WERI-Rb-1 (cell line): ENCODE measurements around the gene CAMK1G.

Source experiments
- DNase-seq: peaks from one replicate; pipeline ENCODE4 v3.0.0-alpha.2; 2020
- H3K27ac ChIP-seq: fragments of 250-450 bp; sonication (Bioruptor Pico); 2 replicates; pipeline ENCODE4 v1.5.1; 2020; ENCODE audit warnings: mild to moderate bottlenecking, moderate library complexity
- H3K27me3 ChIP-seq: fragments of 250-450 bp; sonication (Bioruptor Pico); 2 replicates; pipeline ENCODE4 v1.5.1; 2021; ENCODE audit warnings: mild to moderate bottlenecking, low read depth, moderate library complexity; ENCODE audit not compliant: insufficient read depth, severe bottlenecking
- H3K36me3 ChIP-seq: fragments of 250-450 bp; sonication (Bioruptor Pico); 2 replicates; pipeline ENCODE4 v1.5.1; 2020; ENCODE audit warnings: mild to moderate bottlenecking, moderate library complexity
- H3K4me3 ChIP-seq: 2 replicates; pipeline ENCODE4 v1.5.1; 2011; ENCODE audit warnings: low read depth, mild to moderate bottlenecking, control low read depth, low read length
- H3K9me3 ChIP-seq: fragments of 250-450 bp; sonication (Bioruptor Pico); 2 replicates; pipeline ENCODE4 v1.5.1; 2021; ENCODE audit warnings: mild to moderate bottlenecking, moderate library complexity; ENCODE audit not compliant: severe bottlenecking
- CTCF ChIP-seq: IDR thresholded peaks from 2 replicates; pipeline ENCODE4 v1.5.1; 2011; ENCODE audit warnings: low read depth, mild to moderate bottlenecking, control low read depth, inconsistent platforms, low read length

Gene CAMK1G

GRCh38 chr1:209653915-209654351 is 70.4 kb downstream of the CAMK1G start:
- no peak overlapping the region for H3K27ac ChIP-seq
- no peak overlapping the region for H3K4me3 ChIP-seq
- H3K27me3 ChIP-seq, result peaks cover 78% of the 10 kb centered on the region
- DNase-seq, result no peak
- no peaks in the 10 kb centered on the region for H3K9me3 ChIP-seq
- no peaks in the 10 kb centered on the region for H3K36me3 ChIP-seq
- TF ChIP-seq CTCF, result no peak

- DNase-seq, result no peak
- H3K27ac ChIP-seq, result no peak overlapping the region
- no peak overlapping the region for H3K4me3 ChIP-seq
- peaks cover 73% of the 10 kb centered on the region for H3K27me3 ChIP-seq
- TF ChIP-seq CTCF, result no peak
- no peaks in the 10 kb centered on the region for H3K9me3 ChIP-seq
- no peaks in the 10 kb centered on the region for H3K36me3 ChIP-seq
These were observed 72.1 kb downstream of the CAMK1G start for GRCh38 chr1:209655411-209656231.

- DNase-seq, result no peak
- no peaks in the 10 kb centered on the region for H3K36me3 ChIP-seq
- no peak overlapping the region for H3K4me3 ChIP-seq
- no peaks in the 10 kb centered on the region for H3K9me3 ChIP-seq
- no peak overlapping the region for H3K27ac ChIP-seq
- peaks cover 71% of the 10 kb centered on the region for H3K27me3 ChIP-seq
- TF ChIP-seq CTCF, result no peak
These were observed 73.8 kb downstream of the CAMK1G start for GRCh38 chr1:209657140-209657879.

GRCh38 chr1:209657918-209658317 is 74.4 kb downstream of the CAMK1G start:
- Histone ChIP-seq H3K27me3 (peaks cover 69% of the 10 kb centered on the region), H3K4me3 (no peak overlapping the region), H3K36me3 (no peaks in the 10 kb centered on the region), H3K27ac (no peak overlapping the region), H3K9me3 (no peaks in the 10 kb centered on the region)
- DNase-seq, result no peak
- no peak for TF ChIP-seq CTCF

- no peaks in the 10 kb centered on the region for H3K9me3 ChIP-seq
- no peak overlapping the region for H3K4me3 ChIP-seq
- peaks cover 59% of the 10 kb centered on the region for H3K27me3 ChIP-seq
- no peak for DNase-seq
- no peak for TF ChIP-seq CTCF
- H3K36me3 ChIP-seq, result no peaks in the 10 kb centered on the region
- H3K27ac ChIP-seq, result no peak overlapping the region
These were observed 76.4 kb downstream of the CAMK1G start for GRCh38 chr1:209659909-209660308.
